NCI-H2107 (cell line): ENCODE measurements around the gene MYOG.
A peak's percentile ranks its signal among the peaks of the same experiment; 100 is the strongest.

Source experiments
- DNase-seq: peaks from one replicate; lab custom pipeline; 2025; lab: John Stamatoyannopoulos, UW

Gene MYOG

GRCh38 chr1:203117611-203118575 lies 32.1 kb upstream of the MYOG start:
- DNase-seq, result peak; percentile 79

- no peak for DNase-seq
Observed at GRCh38 chr1:203116091-203116820, 30.4 kb upstream of the MYOG start.

- no peak for DNase-seq
Observed at GRCh38 chr1:203114202-203114601, 28.4 kb upstream of the MYOG start.

- DNase-seq, result no peak
Observed at GRCh38 chr1:203113308-203113707, 27.5 kb upstream of the MYOG start.

GRCh38 chr1:203112475-203112874 lies 26.7 kb upstream of the MYOG start:
- no peak for DNase-seq

GRCh38 chr1:203104789-203105390 lies 19.1 kb upstream of the MYOG start:
- DNase-seq, result no peak

- DNase-seq, result no peak
Observed at GRCh38 chr1:203103829-203104495, 18.1 kb upstream of the MYOG start.

- DNase-seq, result no peak
Observed at GRCh38 chr1:203103216-203103615, 17.4 kb upstream of the MYOG start.

GRCh38 chr1:203101813-203102634 lies 16.2 kb upstream of the MYOG start:
- no peak for DNase-seq

GRCh38 chr1:203100516-203100869 lies 14.7 kb upstream of the MYOG start:
- DNase-seq, result no peak

- no peak for DNase-seq
Observed at GRCh38 chr1:203099805-203100515, 14.1 kb upstream of the MYOG start.

- no peak for DNase-seq
Observed at GRCh38 chr1:203098914-203099520, 13.2 kb upstream of the MYOG start.

GRCh38 chr1:203098445-203098844 lies 12.6 kb upstream of the MYOG start:
- no peak for DNase-seq

GRCh38 chr1:203097001-203097400 lies 11.2 kb upstream of the MYOG start:
- no peak for DNase-seq

GRCh38 chr1:203096566-203096965 lies 10.8 kb upstream of the MYOG start:
- DNase-seq, result no peak

GRCh38 chr1:203095061-203095690 lies 9.4 kb upstream of the MYOG start:
- DNase-seq, result no peak

- no peak for DNase-seq
Observed at GRCh38 chr1:203093754-203094410, 8.1 kb upstream of the MYOG start.

- DNase-seq, result no peak
Observed at GRCh38 chr1:203091761-203092330, 6.0 kb upstream of the MYOG start.

- DNase-seq, result no peak
Observed at GRCh38 chr1:203091199-203091477, 5.3 kb upstream of the MYOG start.
